Measurements from ENCODE around the gene NOL4L.

DNA sequence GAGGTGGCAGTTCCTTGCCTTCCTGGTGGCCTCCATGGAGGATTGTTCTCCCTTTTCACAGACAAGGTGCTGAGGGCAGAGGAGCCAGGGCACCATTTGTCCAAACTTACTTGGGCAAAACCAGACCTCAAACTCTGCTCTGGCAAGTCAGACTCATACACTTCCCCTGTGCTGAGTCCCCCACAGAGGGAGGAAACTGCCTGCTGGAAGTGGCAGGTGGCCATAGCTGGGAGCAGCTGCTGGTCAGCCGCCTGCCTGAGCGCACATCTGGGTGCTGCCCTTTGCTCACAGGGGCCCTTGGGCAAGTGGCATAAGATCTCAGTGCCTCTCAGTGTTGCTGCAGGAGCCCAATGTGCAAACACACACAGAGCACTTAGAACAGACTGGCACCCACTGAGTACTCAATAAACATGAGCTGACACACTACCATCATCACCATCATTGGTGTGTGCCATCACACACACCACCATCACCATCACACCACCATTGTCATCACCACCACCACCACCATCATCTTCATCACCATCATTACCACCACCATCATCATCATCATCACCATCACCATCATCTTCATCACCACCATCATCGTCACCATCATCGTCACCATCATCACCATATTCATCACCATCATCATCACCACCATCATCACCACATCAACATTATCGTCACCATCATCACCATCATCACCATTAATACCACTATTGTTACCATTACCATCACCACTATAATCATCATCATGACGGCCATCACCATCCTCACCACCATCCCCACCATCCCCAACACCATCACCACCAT is 17.6 kb downstream of the NOL4L start:
- TF ChIP-seq POLR2AphosphoS5 (IDR thresholded peaks at IDR 0.05; ENCODE audit: borderline replicate concordance, low read depth, low read length) (no peak), EZH2 (IDR thresholded peaks at IDR 0.05) (no peak)
